Measurements from ENCODE around the gene PTPRN2.

Gene PTPRN2

GRCh38 chr7:158396982-158397862 is 190.4 kb downstream of the PTPRN2 start:
- H3K36me3 Mint-ChIP-seq (ENCODE audit: insufficient read depth), result peaks cover 7% of the 10 kb centered on the region
- peaks cover 17% of the 10 kb centered on the region for H3K27me3 Mint-ChIP-seq
- ATAC-seq (replicated peaks; ENCODE audit: extremely low read depth, poor library complexity, severe bottlenecking), result no peak
- peaks cover 9% of the 10 kb centered on the region for H3K9me3 Mint-ChIP-seq
- no peak overlapping the region for H3K27ac Mint-ChIP-seq (ENCODE audit: low read depth)
- H3K4me1 Mint-ChIP-seq, result no peaks in the 10 kb centered on the region
- DNase-seq (ENCODE audit: low spot score in 2 of 2), result no peak
- H3K4me3 Mint-ChIP-seq, result no peak overlapping the region

- Mint-ChIP-seq H3K4me3 (no peak overlapping the region), H3K27ac (ENCODE audit: low read depth) (no peak overlapping the region), H3K27me3 (peaks cover 11% of the 10 kb centered on the region), H3K4me1 (no peaks in the 10 kb centered on the region), H3K9me3 (peaks cover 9% of the 10 kb centered on the region), H3K36me3 (ENCODE audit: insufficient read depth) (peaks cover 7% of the 10 kb centered on the region)
- DNase-seq (ENCODE audit: low spot score in 2 of 2) (no peak), ATAC-seq (replicated peaks; ENCODE audit: extremely low read depth, poor library complexity, severe bottlenecking) (no peak)
Observed at GRCh38 chr7:158396301-158396905, 191.2 kb downstream of the PTPRN2 start.

- Mint-ChIP-seq H3K9me3 (peaks cover 9% of the 10 kb centered on the region), H3K4me1 (no peaks in the 10 kb centered on the region), H3K27ac (ENCODE audit: low read depth) (no peak overlapping the region), H3K27me3 (peaks cover 8% of the 10 kb centered on the region), H3K36me3 (ENCODE audit: insufficient read depth) (peaks cover 7% of the 10 kb centered on the region), H3K4me3 (no peak overlapping the region)
- no peak for DNase-seq (ENCODE audit: low spot score in 2 of 2)
- no peak for ATAC-seq (replicated peaks; ENCODE audit: extremely low read depth, poor library complexity, severe bottlenecking)
Observed at GRCh38 chr7:158395780-158396278, 191.8 kb downstream of the PTPRN2 start.

GRCh38 chr7:158395349-158395748 is 192.3 kb downstream of the PTPRN2 start:
- no peak for DNase-seq (ENCODE audit: low spot score in 2 of 2)
- H3K36me3 Mint-ChIP-seq (ENCODE audit: insufficient read depth), result peaks cover 7% of the 10 kb centered on the region
- no peak overlapping the region for H3K27ac Mint-ChIP-seq (ENCODE audit: low read depth)
- no peak for ATAC-seq (replicated peaks; ENCODE audit: extremely low read depth, poor library complexity, severe bottlenecking)
- no peak overlapping the region for H3K4me3 Mint-ChIP-seq
- no peaks in the 10 kb centered on the region for H3K4me1 Mint-ChIP-seq
- H3K9me3 Mint-ChIP-seq, result peaks cover 9% of the 10 kb centered on the region
- H3K27me3 Mint-ChIP-seq, result peaks cover 8% of the 10 kb centered on the region

GRCh38 chr7:158394936-158395335 is 192.7 kb downstream of the PTPRN2 start:
- H3K4me3 Mint-ChIP-seq, result no peak overlapping the region
- H3K36me3 Mint-ChIP-seq (ENCODE audit: insufficient read depth), result peaks cover 7% of the 10 kb centered on the region
- no peaks in the 10 kb centered on the region for H3K4me1 Mint-ChIP-seq
- no peak overlapping the region for H3K27ac Mint-ChIP-seq (ENCODE audit: low read depth)
- DNase-seq (ENCODE audit: low spot score in 2 of 2) (no peak), ATAC-seq (replicated peaks; ENCODE audit: extremely low read depth, poor library complexity, severe bottlenecking) (no peak)
- H3K9me3 Mint-ChIP-seq, result peaks cover 9% of the 10 kb centered on the region
- peaks cover 12% of the 10 kb centered on the region for H3K27me3 Mint-ChIP-seq

GRCh38 chr7:158393926-158394625 is 193.5 kb downstream of the PTPRN2 start:
- no peak overlapping the region for H3K27ac Mint-ChIP-seq (ENCODE audit: low read depth)

GRCh38 chr7:158392251-158392650 is 195.4 kb downstream of the PTPRN2 start:
- peaks cover 28% of the 10 kb centered on the region for H3K27me3 Mint-ChIP-seq
- ATAC-seq (replicated peaks; ENCODE audit: extremely low read depth, poor library complexity, severe bottlenecking), result no peak

More at GRCh38 chr7:158393926-158394625, 193.5 kb downstream of the PTPRN2 start:
- peaks cover 7% of the 10 kb centered on the region for H3K9me3 Mint-ChIP-seq
- ATAC-seq (replicated peaks; ENCODE audit: extremely low read depth, poor library complexity, severe bottlenecking), result no peak
- H3K4me1 Mint-ChIP-seq, result no peaks in the 10 kb centered on the region
- DNase-seq (ENCODE audit: low spot score in 2 of 2), result no peak
- no peak overlapping the region for H3K4me3 Mint-ChIP-seq
- H3K27me3 Mint-ChIP-seq, result peaks cover 15% of the 10 kb centered on the region
- H3K36me3 Mint-ChIP-seq (ENCODE audit: insufficient read depth), result peaks cover 7% of the 10 kb centered on the region

GRCh38 chr7:158391541-158391940 is 196.1 kb downstream of the PTPRN2 start:
- no peak for DNase-seq (ENCODE audit: low spot score in 2 of 2)
- H3K36me3 Mint-ChIP-seq (ENCODE audit: insufficient read depth), result peaks cover 5% of the 10 kb centered on the region
- no peak overlapping the region for H3K27ac Mint-ChIP-seq (ENCODE audit: low read depth)
- ATAC-seq (replicated peaks; ENCODE audit: extremely low read depth, poor library complexity, severe bottlenecking), result no peak
- no peak overlapping the region for H3K4me3 Mint-ChIP-seq
- H3K4me1 Mint-ChIP-seq, result no peaks in the 10 kb centered on the region
- H3K27me3 Mint-ChIP-seq, result peaks cover 35% of the 10 kb centered on the region
- no peaks in the 10 kb centered on the region for H3K9me3 Mint-ChIP-seq

More at GRCh38 chr7:158392251-158392650, 195.4 kb downstream of the PTPRN2 start:
- Mint-ChIP-seq H3K4me3 (no peak overlapping the region), H3K27ac (ENCODE audit: low read depth) (no peak overlapping the region), H3K36me3 (ENCODE audit: insufficient read depth) (peaks cover 5% of the 10 kb centered on the region), H3K4me1 (no peaks in the 10 kb centered on the region), H3K9me3 (no peaks in the 10 kb centered on the region)
- no peak for DNase-seq (ENCODE audit: low spot score in 2 of 2)

- ATAC-seq (replicated peaks; ENCODE audit: extremely low read depth, poor library complexity, severe bottlenecking), result no peak
- no peaks in the 10 kb centered on the region for H3K4me1 Mint-ChIP-seq
- no peak overlapping the region for H3K4me3 Mint-ChIP-seq
- no peaks in the 10 kb centered on the region for H3K9me3 Mint-ChIP-seq
- peaks cover 39% of the 10 kb centered on the region for H3K27me3 Mint-ChIP-seq
- no peak overlapping the region for H3K27ac Mint-ChIP-seq (ENCODE audit: low read depth)
- peaks cover 5% of the 10 kb centered on the region for H3K36me3 Mint-ChIP-seq (ENCODE audit: insufficient read depth)
- no peak for DNase-seq (ENCODE audit: low spot score in 2 of 2)
Observed at GRCh38 chr7:158391141-158391540, 196.5 kb downstream of the PTPRN2 start.

GRCh38 chr7:158390460-158390859 is 197.2 kb downstream of the PTPRN2 start:
- no peaks in the 10 kb centered on the region for H3K9me3 Mint-ChIP-seq
- no peak overlapping the region for H3K27ac Mint-ChIP-seq (ENCODE audit: low read depth)
- H3K36me3 Mint-ChIP-seq (ENCODE audit: insufficient read depth), result peaks cover 5% of the 10 kb centered on the region
- ATAC-seq (replicated peaks; ENCODE audit: extremely low read depth, poor library complexity, severe bottlenecking) (no peak), DNase-seq (ENCODE audit: low spot score in 2 of 2) (no peak)
- no peak overlapping the region for H3K4me3 Mint-ChIP-seq
- no peaks in the 10 kb centered on the region for H3K4me1 Mint-ChIP-seq
- peaks cover 39% of the 10 kb centered on the region for H3K27me3 Mint-ChIP-seq

GRCh38 chr7:158389514-158390425 is 197.9 kb downstream of the PTPRN2 start:
- no peak for DNase-seq (ENCODE audit: low spot score in 2 of 2)
- no peak for ATAC-seq (replicated peaks; ENCODE audit: extremely low read depth, poor library complexity, severe bottlenecking)
- Mint-ChIP-seq H3K4me1 (no peaks in the 10 kb centered on the region), H3K9me3 (no peaks in the 10 kb centered on the region), H3K27ac (ENCODE audit: low read depth) (no peak overlapping the region), H3K27me3 (peaks cover 42% of the 10 kb centered on the region), H3K36me3 (ENCODE audit: insufficient read depth) (peaks cover 5% of the 10 kb centered on the region), H3K4me3 (no peak overlapping the region)

- Mint-ChIP-seq H3K36me3 (ENCODE audit: insufficient read depth) (peaks cover 5% of the 10 kb centered on the region), H3K4me1 (no peaks in the 10 kb centered on the region), H3K27ac (ENCODE audit: low read depth) (no peak overlapping the region), H3K27me3 (peaks cover 50% of the 10 kb centered on the region), H3K4me3 (no peak overlapping the region), H3K9me3 (no peaks in the 10 kb centered on the region)
- no peak for DNase-seq (ENCODE audit: low spot score in 2 of 2)
- ATAC-seq (replicated peaks; ENCODE audit: extremely low read depth, poor library complexity, severe bottlenecking), result no peak
Observed at GRCh38 chr7:158388928-158389327, 198.7 kb downstream of the PTPRN2 start.

Data from central memory CD8-positive, alpha-beta T cell (primary cell).